ENCODE data around the gene ELOVL5.

DNA sequence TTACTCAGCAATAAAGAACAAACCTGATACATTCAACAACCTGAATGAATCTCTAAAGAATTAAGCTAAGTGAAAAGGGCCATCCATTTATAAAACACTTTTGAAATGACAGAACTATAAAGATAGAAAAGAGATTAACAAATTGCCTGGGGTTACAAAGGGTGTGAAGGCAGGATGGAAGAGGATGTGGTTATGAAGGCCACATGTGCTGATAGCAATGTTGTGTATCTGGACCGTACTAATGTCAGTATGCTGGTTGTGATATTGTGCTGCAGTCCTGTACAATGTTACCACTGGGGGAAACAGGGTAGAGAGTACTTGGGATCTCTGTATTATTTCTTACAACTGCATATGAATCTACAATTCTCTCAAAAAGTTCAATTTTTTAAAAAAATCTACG is 36.4 kb downstream of the ELOVL5 start:
- TF ChIP-seq CTBP1 (IDR thresholded peaks at IDR 0.05; ENCODE audit: borderline replicate concordance) (no peak), BHLHE40 (IDR thresholded peaks at IDR 0.05; ENCODE audit: borderline replicate concordance) (no peak), SUZ12 (IDR thresholded peaks at IDR 0.05) (no peak), ARNT (IDR thresholded peaks at IDR 0.05) (no peak), FOXK2 (IDR thresholded peaks at IDR 0.05) (no peak)

All from HEK293T (cell line).